ENCODE data around the gene ORC4.

- TF ChIP-seq CTCF (optimal IDR thresholded peaks at IDR 0.05 in 1 of 3, IDR thresholded peaks at IDR 0.05 in 1 of 3, conservative IDR thresholded peaks at IDR 0.05 in 1 of 3; ENCODE audit: extremely low read depth in 1 of 3, insufficient read depth in 2 of 3, low read length in 3 of 3), result no peak
- TF ChIP-seq EZH2 (IDR thresholded peaks at IDR 0.05; ENCODE audit: low read length), result no peak
Measured at GRCh38 chr2:148032215-148032614, 11.7 kb upstream of the ORC4 start.

Data from keratinocyte (primary cell).